ENCODE measurements around the gene SDF4.

DNA sequence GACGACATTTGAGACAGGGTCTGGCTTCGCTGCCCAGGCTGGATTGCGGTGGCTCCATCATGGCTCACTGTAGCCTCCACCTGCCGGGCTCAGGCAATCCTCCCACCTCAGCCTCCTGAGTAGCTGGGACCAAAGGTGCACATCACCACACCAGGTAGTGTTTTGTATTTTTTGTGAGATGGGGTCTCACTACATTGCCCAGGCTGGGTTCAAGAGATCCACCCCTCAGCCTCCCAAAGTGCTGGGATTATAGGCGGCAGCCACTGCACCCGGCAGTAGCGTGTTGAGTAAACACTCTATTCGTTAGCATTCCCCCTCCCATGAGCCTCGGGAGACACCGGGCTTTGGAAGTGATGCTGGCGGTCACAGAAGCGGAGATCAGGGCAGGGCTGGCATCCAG, 21.5 kb upstream of the SDF4 start:
- TF ChIP-seq, protein P1, sequence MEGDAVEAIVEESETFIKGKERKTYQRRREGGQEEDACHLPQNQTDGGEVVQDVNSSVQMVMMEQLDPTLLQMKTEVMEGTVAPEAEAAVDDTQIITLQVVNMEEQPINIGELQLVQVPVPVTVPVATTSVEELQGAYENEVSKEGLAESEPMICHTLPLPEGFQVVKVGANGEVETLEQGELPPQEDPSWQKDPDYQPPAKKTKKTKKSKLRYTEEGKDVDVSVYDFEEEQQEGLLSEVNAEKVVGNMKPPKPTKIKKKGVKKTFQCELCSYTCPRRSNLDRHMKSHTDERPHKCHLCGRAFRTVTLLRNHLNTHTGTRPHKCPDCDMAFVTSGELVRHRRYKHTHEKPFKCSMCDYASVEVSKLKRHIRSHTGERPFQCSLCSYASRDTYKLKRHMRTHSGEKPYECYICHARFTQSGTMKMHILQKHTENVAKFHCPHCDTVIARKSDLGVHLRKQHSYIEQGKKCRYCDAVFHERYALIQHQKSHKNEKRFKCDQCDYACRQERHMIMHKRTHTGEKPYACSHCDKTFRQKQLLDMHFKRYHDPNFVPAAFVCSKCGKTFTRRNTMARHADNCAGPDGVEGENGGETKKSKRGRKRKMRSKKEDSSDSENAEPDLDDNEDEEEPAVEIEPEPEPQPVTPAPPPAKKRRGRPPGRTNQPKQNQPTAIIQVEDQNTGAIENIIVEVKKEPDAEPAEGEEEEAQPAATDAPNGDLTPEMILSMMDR (IDR thresholded peaks at IDR 0.05), result no peak
- TF ChIP-seq POLR2A (IDR thresholded peaks at IDR 0.05) (no peak), POLR2AphosphoS5 (IDR thresholded peaks at IDR 0.05) (no peak)
